ENCODE data around the gene HDDC3.

- TF ChIP-seq CTCF (conservative IDR thresholded peaks at IDR 0.05; ENCODE audit: low read depth, low read length) (peak; percentile 97), EZH2 (IDR thresholded peaks at IDR 0.05; ENCODE audit: low read length, unreplicated experiment) (no peak)
These were observed 46.7 kb downstream of the HDDC3 start for GRCh38 chr15:90885432-90886290.
